LoVo (cell line): Measurements from ENCODE around the gene MYBPC2.

Source experiments
- DNase-seq: peaks from one replicate; pipeline ENCODE4 v3.0.0-alpha.2; 2016; ENCODE audit warnings: low spot score

The MYBPC2 gene

GRCh38 chr19:50481351-50482149 lies 48.9 kb downstream of the MYBPC2 start:
- DNase-seq: no peak

DNA sequence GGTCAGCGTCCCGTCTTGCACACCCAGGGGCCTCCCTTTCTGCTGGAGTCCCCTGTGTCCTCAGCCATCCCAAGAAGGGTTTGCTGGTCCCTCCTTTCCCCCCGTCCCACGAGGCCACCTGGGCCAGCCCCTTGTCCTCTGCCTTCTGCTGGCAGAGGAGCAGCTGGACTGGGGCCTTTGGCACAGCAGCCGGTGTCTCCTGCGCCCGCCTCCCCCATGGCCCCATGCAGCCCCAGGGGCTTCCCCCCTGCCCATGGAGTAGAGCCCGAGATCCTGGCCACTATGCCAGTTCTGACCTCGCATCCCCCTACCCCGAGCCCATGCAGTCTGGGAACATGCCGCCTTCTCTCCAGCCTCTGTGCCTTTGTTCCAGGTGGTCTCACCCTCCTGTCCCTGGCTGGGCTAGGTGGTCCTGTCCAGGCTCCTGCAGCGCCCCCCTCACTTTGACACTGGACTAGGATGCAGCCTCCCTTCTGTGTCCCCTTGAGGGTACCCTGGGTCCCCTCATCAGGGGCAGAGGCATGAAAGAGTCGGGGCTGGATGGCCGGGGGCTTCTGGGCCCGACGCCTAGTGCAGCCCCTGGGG lies 49.7 kb downstream of the MYBPC2 start:
- DNase-seq: no peak

- DNase-seq: no peak
Measured at GRCh38 chr19:50482916-50483315, 50.2 kb downstream of the MYBPC2 start.

- no peak for DNase-seq
Measured at GRCh38 chr19:50485284-50485955, 52.7 kb downstream of the MYBPC2 start.

GRCh38 chr19:50486823-50487515 lies 54.3 kb downstream of the MYBPC2 start:
- no peak for DNase-seq

- DNase-seq: no peak
Measured at GRCh38 chr19:50488389-50489194, 55.9 kb downstream of the MYBPC2 start.

- DNase-seq: no peak
Measured at GRCh38 chr19:50489461-50490011, 56.8 kb downstream of the MYBPC2 start.

DNA sequence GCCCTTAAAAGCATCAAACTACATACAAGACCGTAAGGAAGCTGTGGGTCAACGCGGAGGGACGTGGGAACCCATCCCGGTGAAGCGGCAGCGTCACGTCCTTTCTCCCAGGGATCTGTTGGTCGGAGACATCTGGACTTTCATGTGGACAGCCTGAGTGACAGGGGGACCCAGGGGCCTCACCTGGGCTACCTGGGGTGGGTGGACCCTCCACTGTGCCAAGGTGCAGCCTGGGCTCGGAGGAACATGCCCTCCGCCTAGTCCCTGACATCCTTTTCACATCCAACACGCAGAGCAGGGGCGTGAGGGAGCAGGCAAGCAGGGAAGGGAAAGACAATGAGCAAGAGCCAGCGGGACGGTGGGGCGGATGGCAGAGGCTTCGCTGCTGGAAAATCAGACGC lies 57.7 kb downstream of the MYBPC2 start:
- DNase-seq: no peak

DNA sequence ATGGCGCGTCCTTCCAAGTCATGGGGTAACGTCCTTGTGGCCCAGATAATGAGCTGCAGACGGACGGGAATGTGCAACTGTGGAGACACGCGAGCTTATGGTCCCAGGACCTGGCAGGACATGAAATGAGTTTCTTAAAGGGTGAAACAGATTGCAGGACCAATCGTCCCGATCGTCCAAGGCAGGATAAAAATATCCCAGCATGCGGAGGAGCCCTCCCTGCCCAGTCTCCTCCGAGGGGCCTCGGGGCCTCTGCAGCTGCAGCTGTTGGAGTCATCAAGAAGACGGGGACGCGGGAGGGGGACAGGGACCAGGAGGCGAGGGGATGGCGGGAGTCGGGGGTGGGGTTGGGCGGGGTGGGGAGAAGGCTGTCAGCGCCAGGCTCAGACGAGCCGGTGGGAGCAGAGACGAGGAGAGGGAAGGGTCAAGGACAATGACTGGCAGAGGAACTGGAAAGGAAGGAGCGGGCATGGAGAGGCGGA lies 58.3 kb downstream of the MYBPC2 start:
- DNase-seq: no peak

DNA sequence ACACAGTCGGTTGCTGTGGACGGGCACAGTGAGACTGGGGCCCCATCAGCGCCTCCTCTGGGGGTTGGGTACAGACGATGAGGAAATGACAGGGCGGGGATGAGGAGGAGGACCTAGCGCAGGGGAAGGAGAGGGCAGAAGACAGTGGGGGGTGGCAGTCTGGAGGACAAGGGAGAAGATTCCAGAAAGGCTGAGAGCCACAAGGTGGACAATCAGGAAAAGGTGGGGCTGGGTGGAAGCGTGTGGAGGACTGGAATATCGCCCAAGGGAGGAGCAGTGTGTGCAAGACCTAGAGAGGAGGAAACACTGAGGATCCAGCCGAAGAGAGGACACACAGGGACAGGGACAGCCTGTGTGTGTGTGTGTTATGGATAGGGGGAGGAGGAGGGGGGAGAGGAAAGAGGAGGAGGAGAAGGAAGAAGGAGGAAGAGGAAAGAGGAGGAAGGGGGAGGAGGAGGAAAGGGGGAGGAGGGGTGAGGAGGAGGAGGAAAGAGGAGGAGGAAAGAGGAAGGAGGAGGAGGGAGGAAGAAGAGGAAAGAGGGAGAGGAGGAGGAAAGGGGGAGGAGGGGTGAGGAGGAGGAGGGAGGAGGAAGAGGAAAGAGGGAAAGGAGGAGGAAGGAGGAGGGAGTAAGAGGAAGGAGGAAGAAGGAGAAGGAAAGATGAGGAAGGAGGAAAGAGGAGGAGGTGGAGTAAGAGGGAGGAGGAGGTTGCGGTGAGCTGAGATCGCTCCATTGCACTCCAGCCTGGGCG lies 59.8 kb downstream of the MYBPC2 start:
- no peak for DNase-seq

- DNase-seq: no peak
Measured at GRCh38 chr19:50493171-50493570, 60.5 kb downstream of the MYBPC2 start.

DNA sequence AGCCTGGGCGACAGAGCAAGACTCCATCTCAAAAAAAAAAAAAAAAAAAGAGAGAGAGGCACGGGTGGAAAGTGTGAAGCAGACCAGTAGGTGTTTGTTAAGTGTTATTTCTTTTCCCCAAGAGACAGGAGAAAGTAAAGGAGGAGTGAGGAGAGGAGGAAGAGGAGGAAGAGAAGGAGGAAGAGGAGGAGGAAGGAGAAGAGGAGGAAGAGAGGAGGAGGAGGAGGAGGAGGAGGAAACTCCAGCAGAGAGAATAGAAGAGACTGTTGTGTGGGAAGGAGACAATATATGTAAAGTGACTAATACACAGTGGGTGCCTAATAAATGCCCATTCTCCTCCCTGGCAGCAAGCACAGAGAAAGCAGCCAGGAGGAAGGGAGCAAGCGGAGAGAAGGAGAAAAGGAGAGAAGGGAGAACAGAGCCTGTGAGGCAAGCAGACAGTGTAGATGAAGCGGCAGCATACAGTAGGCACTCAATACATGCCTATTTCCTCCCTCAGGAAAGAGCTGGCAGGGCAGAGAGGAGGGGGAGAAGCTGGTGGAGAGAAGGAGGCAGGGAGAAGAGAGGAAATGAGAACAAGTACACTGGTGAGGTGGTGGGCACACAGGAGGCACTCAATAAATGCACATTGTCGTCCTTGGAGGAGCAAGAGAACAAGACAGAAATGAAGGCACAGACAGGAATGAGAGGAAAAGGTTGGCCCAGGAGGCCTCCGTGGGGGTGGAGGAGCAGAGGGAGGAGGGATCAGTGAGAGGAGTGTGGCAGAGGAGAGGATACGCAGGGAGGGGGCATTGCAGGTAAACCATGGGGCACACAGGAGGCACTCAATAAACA lies 61.7 kb downstream of the MYBPC2 start:
- DNase-seq: no peak

GRCh38 chr19:50495020-50495531 lies 62.4 kb downstream of the MYBPC2 start:
- no peak for DNase-seq

DNA sequence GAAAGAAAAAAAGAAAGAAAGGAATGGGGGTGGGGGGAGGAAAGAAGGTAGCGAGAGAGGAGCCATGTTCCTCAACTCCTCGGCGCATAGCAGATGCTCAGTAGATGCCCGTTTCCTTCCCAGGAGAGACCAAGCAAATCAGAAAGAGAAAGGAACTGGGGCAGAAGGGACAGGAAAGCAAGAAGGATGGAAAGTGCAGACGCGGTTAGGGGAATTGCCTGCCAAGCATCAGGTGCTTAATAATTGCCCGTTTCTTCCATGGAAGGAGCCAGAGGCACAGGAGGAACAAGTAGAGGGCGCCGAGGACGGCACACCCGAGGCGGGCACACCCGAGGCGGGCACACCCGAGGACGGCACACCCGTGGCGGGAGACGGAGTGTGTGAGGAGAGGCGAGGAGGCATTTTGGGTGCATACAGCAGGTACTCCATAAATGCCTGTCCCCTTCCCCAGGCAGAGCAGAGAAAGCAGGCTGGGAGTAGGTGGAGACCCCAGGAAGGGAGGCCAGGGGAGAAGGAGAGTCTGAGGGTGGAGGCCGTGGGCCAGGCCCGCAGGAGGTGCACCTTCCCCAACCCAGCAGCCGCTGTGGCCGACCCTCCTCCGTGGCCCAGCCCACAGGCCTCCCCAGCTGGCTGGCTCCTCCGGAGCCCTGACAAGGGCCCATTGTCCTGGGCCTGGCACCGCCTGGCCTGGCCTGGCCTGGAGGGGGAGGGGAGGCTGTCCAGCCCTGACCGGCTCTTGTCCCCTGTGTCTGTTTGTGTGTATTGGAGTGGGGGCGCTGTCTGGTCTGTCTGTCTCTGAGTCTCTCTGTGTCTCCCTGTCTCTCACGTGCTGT lies 63.7 kb downstream of the MYBPC2 start:
- no peak for DNase-seq

- no peak for DNase-seq
Measured at GRCh38 chr19:50497022-50497405, 64.3 kb downstream of the MYBPC2 start.

DNA sequence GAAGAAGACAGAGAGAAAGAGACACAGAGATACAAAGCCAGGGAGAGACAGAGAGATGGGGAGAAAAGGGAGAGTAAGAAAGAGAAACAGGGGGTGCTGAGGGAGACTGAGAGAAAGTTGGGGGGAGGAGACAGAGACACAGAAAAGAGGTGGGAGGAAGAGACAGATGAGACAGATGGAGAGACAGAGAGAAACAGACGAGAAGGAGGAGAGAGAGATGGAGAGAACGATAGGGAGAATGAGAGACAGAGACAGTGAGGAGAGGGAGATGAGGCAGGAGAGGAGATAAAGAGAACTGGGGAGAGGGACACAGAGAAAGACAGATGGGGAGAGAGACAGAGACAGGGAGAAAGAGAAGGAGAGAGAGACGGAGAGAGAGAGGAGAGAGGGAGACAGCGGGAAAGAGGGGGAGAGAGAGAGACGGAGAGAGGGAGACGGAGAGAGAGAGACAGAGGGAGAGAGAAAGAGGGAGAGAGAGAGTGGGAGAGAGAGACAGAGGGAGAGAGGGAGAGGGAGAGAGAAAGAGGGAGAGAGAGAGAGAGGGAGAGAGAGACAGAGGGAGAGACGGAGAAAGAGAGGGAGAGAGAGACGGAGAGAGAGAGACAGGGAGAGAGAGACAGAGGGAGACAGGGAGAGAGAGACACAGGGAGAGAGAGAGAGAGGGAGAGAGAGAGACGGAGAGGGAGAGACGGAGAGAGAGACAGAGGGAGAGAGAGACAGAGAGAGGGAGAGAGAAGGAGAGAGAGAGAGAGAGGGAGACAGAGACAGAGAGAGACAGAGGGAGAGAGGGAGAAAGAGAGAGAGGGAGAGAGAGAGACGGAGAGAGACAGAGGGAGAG lies 65.7 kb downstream of the MYBPC2 start:
- DNase-seq: no peak

- no peak for DNase-seq
Measured at GRCh38 chr19:50500060-50500752, 67.5 kb downstream of the MYBPC2 start.
